ENCODE measurements around the gene POLK.
"Not testable (repeated sequence)": the region's sequence is repeated elsewhere in the genome, so short reads cannot be mapped to it uniquely, and the experiment has no call there.

POLK gene

DNA sequence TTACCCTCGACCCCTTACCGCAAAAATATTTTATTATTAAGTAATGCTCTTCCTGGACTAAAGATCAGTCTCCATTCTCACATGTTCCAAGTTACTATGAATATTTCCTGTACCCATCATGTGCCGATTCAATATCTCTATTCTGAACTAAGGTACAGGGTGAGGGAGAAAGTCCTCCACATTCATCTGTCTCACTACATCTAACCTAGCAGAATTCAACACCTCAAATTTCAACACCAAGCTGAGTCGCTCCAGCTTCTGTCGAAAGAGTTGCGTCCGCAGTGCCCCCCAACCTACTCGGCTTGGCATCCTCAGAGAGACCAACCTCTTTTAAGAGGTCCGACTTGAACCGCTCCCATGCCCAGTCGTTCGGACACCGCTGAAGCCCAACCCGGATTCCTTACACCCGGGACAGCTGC lies 1.3 kb upstream of the POLK start:
- in situ Hi-C loops (cut with MboI; ENCODE audit: low sequenced_read_pairs) = no loop called here

DNA sequence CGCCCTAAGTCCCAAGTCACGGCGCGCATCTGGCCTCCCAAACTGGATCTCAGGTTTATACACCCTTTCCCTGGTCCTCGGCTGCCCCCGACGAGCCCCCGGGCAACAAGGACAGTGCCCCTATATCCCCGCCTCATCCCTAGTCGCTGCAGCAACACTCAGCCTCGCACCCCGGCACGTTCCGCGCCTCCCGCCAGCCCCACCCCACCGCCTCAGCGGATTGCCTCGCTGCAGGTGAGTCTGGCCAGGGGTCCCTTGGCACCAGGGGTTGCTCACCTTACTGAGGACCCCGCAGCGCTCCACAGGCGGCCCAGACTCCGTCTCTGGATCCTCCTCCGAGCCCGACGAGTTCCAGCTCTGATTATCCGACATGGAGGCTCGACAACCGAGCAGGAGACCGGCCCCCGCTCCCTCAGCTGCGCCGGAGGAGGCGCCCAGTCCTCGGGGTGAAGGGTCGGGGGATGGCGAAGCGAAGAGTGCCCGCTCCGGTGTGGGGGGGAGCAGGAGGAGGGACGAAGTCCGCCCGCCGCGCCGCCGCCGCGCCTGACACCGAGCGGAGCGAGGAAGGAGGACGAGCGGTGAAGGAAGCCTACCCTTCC lies 756 bp upstream of the POLK start:
- in situ Hi-C loops (cut with MboI; ENCODE audit: low sequenced_read_pairs) = no loop called here

DNA sequence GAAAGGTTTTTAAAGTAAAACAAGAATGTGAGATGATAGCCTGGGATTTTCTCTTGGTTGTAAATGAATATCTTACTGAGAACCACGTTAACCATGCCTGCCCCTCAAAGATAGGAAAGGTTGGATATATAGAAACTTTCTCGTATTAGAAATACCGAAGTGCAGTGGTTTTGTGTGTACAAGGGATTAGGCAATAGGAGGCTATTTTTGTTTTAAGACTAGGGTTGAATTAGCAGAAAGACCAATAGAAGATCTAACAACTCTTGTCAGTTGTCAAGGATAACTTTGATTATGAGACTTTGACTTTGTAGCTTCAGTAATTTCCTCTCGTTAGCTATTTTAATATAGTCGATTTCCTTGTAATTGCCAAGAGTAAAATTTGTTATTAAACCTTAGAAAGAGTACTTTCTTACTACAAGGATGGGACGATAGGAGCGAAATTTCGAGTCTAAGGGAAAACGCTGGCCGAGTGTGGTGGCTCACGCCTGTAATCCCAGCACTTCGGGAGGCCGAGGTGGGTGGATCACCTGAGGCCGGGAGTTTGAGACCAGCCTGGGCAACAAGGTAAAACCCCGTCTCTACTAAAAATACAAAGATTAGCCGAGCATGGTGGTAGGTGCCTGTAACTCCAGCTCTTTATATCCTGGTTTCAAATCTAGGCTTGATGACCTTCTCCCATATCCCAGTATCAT lies 838 bp downstream of the POLK start:
- in situ Hi-C loops (cut with MboI; ENCODE audit: low sequenced_read_pairs) = no loop called here

DNA sequence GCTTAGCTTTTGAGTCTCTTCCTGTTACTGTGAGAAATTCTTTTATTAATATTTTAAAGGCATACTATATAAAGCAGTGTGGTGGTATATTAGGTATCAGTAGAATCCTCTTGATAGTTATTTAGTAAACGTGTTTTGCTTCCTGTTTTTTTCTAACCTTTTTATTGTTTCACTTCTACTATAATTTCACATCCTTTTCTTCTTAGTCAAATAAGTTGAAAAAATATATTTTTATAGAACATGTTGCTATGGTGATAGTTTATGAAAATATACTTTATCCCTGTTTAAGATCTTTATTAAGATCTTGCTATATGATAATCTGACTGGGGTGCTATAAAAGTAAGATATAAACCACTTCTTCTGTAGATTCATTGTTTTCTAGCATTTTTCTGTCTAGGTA lies 2.1 kb downstream of the POLK start:
- in situ Hi-C loops (cut with MboI; ENCODE audit: low sequenced_read_pairs) = no loop called here

DNA sequence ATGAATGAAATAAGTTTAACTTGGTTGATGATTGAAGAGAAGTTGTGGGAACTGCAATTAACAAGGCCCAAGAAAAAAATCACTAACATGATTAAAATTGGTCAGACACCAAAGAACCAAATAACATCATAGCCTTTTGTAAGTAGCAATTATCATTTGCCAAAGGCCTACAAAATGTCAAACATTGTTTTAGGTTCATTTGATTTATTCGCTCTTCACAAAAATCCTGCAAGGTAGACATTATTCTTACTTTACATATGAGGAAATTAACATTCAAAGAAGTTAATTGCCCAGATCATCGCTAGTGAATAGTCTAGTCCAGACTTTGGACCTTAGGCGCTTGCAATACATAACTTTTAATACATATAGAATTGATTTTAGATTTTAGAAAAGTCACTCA lies 2.6 kb downstream of the POLK start:
- in situ Hi-C loops (cut with MboI; ENCODE audit: low sequenced_read_pairs) = no loop called here

DNA sequence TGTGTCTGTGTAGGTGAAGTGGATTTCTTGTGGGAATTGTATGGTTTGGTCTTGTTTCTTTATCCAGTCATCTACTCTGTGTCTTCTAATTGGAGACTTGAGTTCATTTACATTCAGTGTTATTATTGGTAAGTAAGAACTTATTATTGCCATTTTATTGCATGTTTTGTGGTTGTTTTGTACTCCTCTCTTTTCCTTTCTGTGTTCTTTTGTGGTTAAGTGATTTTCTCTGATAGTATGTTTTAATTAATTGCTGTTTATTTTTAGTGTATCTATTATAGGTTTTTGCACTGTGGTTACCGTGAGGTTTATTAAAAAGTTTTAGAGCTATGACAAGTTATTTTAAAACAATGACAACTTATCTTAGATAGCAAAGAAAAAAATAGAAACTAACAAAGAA lies 8.1 kb downstream of the POLK start:
- in situ Hi-C loops (cut with MboI; ENCODE audit: low sequenced_read_pairs) = no loop called here

DNA sequence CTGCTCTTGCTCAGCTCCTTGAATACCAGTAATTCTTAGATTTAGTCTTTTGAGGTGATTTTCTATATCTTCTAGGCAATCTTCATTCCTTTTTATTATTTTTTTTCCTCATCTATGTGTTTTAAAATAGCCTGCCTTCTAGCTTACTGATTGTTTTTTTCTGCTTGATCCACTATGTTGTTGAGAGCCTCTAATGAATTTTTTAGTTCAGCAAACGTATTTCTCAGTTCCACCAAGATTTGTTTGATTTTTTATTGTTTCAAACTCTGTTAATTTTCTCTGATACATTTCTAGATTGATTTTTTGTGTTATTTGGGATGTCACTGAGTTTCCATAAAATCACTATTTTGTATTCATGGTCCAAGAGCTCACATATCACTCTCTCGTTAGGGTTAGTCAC lies 9.5 kb downstream of the POLK start:
- in situ Hi-C loops (cut with MboI; ENCODE audit: low sequenced_read_pairs) = no loop called here

DNA sequence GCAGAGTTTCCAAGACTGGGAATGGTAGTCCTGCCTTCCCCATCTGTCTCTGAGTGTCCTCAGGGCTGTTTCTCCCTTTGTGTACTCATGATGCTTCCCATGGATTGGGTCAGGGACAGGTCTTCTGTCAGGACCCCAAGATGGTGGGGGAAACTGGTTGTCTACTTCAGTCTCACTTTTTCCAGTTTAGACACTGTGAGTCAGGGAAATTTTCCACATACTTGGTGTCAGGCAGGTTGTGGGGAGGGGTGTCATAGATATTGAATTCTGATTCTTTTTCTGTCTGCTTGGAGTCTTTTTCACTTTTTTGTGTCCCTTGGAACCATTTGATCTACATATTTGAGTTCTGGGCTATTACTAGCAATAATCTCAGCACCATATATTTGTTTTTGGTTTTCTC lies 10.3 kb downstream of the POLK start:
- in situ Hi-C loops (cut with MboI; ENCODE audit: low sequenced_read_pairs) = no loop called here

DNA sequence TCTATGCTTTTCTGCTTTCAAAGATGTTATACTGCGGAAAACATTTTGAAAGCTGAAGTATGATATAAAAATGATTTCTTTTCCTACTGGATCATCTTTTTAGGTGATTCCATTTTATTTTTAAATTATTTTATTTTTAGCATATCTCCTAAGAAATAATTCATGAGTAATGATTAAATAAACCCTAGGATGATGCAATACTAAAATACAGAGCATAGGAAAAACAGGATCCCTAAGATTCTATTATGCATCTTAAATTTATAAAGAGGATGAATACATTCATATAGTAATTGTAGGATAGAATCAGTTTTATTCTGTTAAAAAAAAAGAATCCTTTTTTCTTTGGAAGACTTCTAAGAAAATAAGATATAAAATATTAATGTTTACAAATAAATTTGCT lies 10.9 kb downstream of the POLK start:
- in situ Hi-C loops (cut with MboI; ENCODE audit: low sequenced_read_pairs) = no loop called here

DNA sequence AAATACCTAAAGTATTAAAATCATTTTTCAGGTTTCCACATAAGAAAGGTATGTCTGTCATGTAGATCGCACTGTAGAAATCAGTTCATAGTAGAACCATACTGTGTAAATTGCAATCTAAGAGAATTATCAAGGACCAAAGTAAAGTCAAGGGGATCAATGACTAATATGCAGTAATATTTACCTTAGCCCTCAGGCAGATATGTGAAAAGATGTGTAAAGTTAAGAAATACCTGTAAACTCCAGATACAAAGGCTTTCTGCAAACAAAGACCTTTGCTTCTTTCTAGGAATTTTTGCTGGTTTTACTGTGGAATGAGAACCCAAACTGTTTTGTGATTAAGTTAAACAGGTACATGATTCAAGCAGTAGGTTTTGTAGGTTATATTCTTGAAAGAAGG lies 11.6 kb downstream of the POLK start:
- in situ Hi-C loops (cut with MboI; ENCODE audit: low sequenced_read_pairs) = no loop called here

DNA sequence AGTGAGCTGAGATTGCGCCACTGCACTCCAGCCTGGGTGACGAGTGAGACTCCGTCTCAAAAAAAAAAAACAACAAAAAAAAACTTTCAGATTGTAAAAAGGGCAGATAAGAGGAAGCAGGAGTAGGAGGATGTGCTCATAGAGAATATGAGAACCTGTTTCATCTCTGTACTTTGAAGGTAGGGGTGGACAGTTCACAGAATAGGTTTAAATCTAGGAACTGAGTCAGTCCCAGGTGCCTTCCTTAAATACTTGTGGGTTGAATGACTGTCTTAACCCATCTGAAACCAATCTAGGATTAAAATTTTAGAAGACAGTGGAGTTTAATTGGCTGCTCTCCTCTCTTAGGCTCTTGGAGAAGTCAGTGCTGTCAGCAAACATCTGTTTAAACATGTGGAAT lies 12.4 kb downstream of the POLK start:
- in situ Hi-C loops (cut with MboI; ENCODE audit: low sequenced_read_pairs) = no loop called here

DNA sequence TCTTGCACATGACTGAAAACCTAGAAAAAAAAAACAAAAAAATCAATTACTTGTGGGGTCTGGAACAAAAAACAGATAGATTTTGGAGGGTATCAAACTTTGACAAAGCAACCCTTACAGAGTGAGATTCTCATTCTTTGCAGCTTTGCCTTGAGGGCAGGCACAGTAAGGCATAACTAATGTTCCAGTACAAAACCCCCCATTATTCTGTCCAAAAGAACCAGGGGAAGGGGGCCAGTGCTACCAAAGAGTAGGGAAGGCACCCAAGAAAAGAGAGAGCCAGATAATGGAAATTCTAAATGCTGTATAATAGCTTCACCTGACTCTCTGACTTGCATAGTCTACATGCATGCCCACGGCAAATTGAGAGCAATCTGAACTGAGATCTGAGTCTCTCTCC lies 12.9 kb downstream of the POLK start:
- in situ Hi-C loops (cut with MboI; ENCODE audit: low sequenced_read_pairs) = no loop called here

DNA sequence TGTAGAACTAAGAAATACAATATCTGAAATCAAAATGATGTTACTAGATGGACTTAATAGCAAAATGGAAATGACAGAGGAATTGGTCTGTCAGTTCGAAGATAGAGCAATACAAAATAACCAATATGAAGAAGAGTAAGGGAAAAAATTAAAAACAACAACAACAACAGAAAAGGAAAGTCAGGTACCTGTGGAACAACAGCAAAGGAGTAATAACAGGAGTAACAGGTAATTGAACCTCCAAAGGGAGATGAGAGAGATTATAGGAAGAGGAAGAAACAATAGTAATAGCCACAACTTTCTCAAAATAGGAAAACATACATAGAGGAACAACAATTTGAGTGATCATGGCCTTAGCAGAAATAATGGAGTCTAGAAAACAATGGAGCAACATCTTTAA lies 13.7 kb downstream of the POLK start:
- in situ Hi-C loops (cut with MboI; ENCODE audit: low sequenced_read_pairs) = no loop called here

DNA sequence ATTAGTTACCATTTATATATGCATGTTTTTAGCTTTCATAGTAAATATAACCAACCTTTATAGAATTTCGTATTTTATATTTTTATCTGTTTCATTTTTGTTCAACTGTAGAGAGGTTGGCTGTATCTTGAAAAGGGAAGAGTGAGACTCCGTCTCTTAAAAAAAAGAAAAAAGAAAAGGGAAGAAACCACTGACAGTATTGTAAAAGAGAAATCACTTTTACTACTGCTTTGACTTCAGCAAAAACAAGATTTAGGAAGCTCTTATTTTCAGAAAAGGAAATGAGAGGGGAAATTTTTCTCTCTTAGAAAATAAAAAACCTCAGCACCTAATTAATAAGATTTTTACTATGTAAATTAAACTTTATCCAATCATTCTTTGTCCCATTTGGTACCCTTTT lies 14.4 kb downstream of the POLK start:
- in situ Hi-C loops (cut with MboI; ENCODE audit: low sequenced_read_pairs) = no loop called here

DNA sequence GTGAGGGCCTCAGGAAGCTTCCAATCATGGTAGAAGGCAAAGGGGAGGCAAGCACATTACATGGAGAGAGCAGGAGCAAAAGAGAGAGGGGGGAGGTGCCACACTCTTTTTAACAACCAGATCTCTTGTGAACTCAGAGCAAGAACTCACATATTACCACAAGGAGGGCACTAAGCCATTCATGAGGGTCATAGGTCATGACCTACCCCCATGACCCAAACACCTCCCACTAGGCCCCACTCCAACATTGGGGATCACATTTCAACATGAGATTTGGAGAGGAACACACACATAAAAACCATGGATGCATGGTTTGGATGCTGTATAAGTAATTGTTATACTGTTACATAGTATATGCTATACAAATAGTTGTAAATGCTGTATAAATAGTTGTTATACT lies 17.5 kb downstream of the POLK start:
- in situ Hi-C loops (cut with MboI; ENCODE audit: low sequenced_read_pairs) = no loop called here

DNA sequence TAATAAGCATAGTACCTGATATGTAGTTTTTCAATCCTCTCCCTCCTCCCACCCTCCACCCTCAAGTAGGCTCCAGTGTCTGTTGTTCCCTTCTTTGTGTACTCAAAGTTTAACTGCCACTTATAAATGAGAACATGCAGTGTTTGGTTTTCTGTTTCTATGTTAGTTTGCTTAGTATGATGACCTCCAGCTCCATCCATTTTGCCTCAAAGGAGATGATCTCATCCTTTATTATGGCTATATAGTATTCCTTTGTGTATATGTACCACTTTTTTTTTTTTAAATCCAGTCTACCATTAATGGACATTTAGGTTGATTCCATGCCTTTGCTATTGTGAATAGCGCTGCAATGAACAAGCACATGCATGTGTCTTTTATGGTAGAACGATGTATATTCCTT lies 20.5 kb downstream of the POLK start:
- in situ Hi-C loops (cut with MboI; ENCODE audit: low sequenced_read_pairs) = no loop called here

DNA sequence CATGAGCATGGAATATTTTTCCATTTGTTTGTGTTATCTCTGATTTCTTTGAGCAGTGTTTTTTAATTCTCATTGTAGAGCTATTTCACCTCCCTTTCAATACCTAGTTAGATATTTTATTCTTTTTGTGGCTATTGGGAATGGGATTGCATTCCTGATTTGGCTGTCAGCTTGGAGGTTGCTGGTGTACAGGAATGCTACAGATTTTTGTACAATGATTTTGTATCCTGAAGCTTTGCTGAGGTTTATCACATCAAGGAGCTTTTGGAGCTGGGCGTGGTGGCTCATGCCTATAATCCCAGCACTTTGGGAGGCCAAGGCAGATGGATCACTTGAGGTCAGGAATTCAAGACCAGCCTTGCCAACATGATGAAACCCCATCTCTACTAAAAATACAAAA lies 22.0 kb downstream of the POLK start:
- in situ Hi-C loops (cut with MboI; ENCODE audit: low sequenced_read_pairs) = not testable (repeated sequence)

DNA sequence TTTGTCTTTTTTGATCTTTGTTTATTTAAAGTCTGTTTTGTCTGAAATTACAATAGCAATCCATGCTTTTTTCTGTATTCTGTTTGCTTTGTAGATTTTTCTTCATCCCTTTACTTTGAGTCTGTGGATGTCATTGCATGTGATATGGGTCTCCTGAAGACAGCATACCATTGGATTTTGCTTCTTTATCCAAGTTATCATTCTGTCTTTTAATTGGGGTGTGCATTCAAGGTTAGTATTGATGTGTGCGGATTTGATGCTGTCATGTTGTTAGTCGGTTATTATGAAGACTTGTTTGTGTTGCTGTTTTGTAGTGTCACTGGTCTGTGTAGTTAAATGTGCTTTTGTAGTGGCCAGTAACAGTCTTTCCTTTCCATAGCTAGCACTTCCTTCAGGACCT lies 23.0 kb downstream of the POLK start:
- in situ Hi-C loops (cut with MboI; ENCODE audit: low sequenced_read_pairs) = no loop called here

DNA sequence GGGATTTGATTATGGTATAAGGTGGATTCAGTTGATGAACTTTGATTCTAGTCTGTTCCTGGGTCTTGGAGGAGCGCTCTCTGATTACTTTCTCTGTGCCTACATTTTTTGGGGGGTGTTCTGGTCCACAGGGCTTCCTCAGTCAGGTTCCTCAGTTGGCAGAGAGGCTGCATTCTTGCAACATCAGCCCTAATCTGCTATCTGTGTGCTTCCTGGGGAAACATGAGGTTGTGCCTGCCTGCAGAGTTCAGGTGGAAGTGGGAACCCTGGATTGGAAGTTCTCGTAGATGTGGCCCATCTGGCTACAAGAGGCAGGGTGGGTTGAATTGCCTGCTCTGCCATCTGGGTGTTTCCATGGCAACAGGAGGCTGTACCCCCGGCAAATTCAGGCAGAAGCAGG lies 24.5 kb downstream of the POLK start:
- in situ Hi-C loops (cut with MboI; ENCODE audit: low sequenced_read_pairs) = no loop called here

DNA sequence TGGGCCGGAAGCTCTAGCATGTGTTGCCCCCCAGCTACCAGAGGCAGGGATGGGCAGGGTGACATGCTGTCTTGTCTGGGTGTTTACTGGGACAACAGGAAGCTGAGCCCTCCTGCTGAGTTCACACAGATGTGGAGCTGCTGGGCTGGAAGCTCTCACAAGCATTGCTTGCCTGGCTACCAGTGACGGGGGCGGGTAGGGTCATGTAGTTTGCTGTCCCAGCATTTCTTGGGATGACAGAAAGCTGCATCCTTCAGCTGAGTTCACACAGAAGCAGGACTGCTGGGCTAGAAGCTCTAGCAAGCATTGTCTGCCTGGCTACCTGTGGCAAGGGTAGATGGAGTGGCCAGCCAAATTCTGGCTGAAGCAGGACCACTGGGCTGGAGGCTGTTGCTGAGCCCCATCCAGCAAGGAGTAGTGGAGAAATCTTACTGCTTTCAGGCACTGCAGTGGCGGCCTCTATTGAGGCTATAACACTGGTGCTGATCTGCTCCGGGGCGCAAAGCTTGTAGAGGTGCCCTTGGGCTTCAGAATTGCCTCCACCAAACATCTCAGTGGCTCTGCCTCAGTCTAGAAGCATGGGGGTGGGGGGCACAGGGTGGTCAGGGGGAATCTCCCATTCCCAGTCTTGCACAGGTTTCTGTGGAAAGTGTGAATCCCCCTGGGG lies 25.1 kb downstream of the POLK start:
- in situ Hi-C loops (cut with MboI; ENCODE audit: low sequenced_read_pairs) = no loop called here

DNA sequence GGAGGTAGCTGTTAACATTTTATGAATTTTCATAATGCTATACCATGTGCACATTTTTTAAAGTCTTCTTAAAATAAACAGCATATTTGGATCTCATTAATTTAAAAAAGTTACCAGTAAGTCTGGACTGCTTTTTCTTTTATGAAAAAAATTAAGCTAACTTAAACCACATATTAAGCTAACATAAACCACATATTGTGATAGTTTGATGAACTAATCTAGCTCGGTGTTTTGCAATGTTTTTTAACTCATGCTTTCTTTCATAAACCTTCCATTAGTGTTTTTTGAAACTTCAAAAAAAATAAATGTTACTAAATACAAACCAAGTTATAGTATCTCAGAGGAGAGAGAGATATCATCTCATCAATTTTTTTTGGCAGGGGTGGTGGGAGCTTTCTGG lies 26.5 kb downstream of the POLK start:
- in situ Hi-C loops (cut with MboI; ENCODE audit: low sequenced_read_pairs) = no loop called here

DNA sequence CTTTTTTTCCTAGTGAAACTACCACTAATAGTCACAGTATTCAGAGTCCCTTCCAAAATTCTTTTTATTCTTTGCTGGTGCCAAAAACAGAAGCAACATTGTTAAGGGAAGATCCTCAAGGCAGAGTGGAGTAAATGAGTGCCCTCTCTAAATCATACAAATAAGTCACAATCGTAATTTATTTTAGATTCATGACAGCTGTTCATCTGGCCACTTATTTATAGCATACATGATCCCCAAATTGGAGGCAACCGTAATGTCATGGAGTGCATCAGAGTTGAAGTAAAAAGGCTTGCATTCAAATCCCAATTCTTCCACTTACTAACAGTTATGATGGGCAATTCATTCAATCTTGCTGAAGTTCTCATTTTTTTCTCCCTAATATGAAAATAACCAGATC lies 33.4 kb downstream of the POLK start:
- in situ Hi-C loops (cut with MboI; ENCODE audit: low sequenced_read_pairs) = no loop called here

DNA sequence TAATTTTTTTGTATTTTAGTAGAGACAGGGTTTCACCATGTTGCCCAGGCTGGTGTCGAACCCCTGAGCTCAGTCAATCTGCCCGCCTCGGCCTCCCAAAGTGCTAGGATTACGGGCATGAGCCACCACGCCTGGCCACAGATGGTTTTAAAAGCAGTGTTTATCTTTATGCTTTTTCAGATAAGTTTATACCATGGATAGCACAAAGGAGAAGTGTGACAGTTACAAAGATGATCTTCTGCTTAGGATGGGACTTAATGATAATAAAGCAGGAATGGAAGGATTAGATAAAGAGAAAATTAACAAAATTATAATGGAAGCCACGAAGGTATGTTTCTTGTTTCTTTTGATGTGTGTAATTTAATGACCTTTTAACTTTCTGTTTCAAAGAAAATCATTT lies 35.1 kb downstream of the POLK start:
- in situ Hi-C loops (cut with MboI; ENCODE audit: low sequenced_read_pairs) = no loop called here
